ENCODE measurements around the gene PPP1R3F. TPM values are rescaled to one million over a fixed set of nuclear protein-coding genes. Genes with fewer than 3 reads are reported as not detected.
"Not testable (repeated sequence)": the region's sequence is repeated elsewhere in the genome, so short reads cannot be mapped to it uniquely, and the experiment has no call there.

Gene PPP1R3F
- total and polyA plus RNA-seq, 11 donors, result 13.9 to 31.7 (median 22.6) TPM

DNA sequence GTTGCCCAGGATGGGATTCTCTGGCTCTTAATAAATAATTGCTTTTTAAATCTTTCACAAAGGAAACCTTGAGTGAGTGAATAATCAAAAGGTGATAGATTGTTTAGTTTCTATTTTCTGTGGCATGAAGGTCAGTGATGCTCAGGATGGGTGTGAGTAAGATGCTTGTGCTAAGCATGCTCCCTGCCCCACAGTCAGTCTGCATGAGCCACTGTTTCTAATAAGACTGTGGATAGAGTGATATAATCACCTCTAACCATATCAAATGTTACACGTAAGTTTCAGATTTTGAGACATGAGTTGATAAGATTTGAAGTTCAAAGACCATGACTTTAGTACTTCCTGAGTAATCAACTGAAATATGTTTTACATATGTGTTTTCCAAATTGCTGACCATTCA is 31.1 kb downstream of the PPP1R3F start:
- ATAC-seq, result no peak
- intact Hi-C loops (cut with DNase I), result no loop called here
- Histone ChIP-seq H3K36me3 (no peaks in the 10 kb centered on the region), H3K27me3 (peaks cover 0 to 16% (median 0%) of the 10 kb centered on the region in 9 donors), H3K4me3 (no peak overlapping the region), H3K4me1 (no peaks in the 10 kb centered on the region), H3K27ac (no peak overlapping the region), H3K9me3 (no peaks in the 10 kb centered on the region)
- no peak for TF ChIP-seq POLR2A (IDR thresholded peaks at IDR 0.05)
- TF ChIP-seq, protein P1, sequence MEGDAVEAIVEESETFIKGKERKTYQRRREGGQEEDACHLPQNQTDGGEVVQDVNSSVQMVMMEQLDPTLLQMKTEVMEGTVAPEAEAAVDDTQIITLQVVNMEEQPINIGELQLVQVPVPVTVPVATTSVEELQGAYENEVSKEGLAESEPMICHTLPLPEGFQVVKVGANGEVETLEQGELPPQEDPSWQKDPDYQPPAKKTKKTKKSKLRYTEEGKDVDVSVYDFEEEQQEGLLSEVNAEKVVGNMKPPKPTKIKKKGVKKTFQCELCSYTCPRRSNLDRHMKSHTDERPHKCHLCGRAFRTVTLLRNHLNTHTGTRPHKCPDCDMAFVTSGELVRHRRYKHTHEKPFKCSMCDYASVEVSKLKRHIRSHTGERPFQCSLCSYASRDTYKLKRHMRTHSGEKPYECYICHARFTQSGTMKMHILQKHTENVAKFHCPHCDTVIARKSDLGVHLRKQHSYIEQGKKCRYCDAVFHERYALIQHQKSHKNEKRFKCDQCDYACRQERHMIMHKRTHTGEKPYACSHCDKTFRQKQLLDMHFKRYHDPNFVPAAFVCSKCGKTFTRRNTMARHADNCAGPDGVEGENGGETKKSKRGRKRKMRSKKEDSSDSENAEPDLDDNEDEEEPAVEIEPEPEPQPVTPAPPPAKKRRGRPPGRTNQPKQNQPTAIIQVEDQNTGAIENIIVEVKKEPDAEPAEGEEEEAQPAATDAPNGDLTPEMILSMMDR (IDR thresholded peaks at IDR 0.05), result no peak
- no peak for DNase-seq
- WGBS, 4 donors, result 68 to 75% (median 74%) methylated on average over 1 of the region's 1 CpG

DNA sequence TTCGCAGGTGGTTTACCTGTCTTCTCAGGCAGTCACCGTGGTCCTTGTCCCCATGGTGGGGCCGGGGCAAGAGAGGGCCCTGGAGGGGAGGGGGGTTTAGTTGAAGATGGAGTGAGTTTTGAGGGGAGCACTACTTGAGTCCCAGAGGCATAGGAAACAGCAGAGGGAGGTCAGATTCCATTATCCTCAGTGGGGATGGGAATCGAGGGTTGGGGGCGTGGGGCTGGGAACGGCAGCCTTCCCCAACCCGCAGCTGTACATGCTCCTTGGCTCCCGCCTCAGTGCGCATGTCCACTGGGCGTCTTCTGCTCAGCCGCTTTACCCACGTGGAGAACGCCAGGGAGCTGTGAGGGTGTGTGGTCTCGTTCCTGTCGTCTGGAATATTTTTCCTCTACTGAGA is 33.8 kb downstream of the PPP1R3F start, which contains the start of gene GAGE10:
TSS of gene GAGE10 (plus strand) at position 301 of the 400 bp plus-strand sequence. CDS start 1,214 bp downstream, outside the sequence.
- TF ChIP-seq, protein P1 (IDR thresholded peaks at IDR 0.05), result no peak
- no peak for TF ChIP-seq POLR2A (IDR thresholded peaks at IDR 0.05)
- H3K4me3 ChIP-seq, result no peak within 1 kb of the TSS
- no peaks in the 10 kb centered on the region for H3K4me1 ChIP-seq
- H3K27ac ChIP-seq, result no peak within 1 kb of the TSS
- H3K27me3 ChIP-seq, result peaks cover 0 to 15% (median 0%) of the 10 kb centered on the region in 9 donors
- no peaks in the 10 kb centered on the region for H3K36me3 ChIP-seq
- intact Hi-C loops (cut with DNase I), result no loop called here
- WGBS, 4 donors, result 78 to 82% (median 80%) methylated on average over 14 to 15 of the region's 15 CpGs
- ATAC-seq, result no peak
- H3K9me3 ChIP-seq, result no peaks in the 10 kb centered on the region
- DNase-seq, result no peak

GRCh38 chrX:49307775-49308174 is 38.2 kb downstream of the PPP1R3F start:
- 50 to 66% (median 59%) methylated on average over 2 of the region's 2 CpGs for WGBS, 4 donors
- H3K27ac ChIP-seq; H3K9me3 ChIP-seq; intact Hi-C loops (cut with DNase I); H3K4me3 ChIP-seq; H3K27me3 ChIP-seq; ATAC-seq; H3K36me3 ChIP-seq; DNase-seq: not testable (repeated sequence)
- H3K4me1 ChIP-seq, result peaks cover 0 to 13% (median 0%) of the 10 kb centered on the region in 12 donors

- DNase-seq, result no peak
- ATAC-seq, result peak; percentile 42 to 71 (median 56)
- 38 to 68% (median 62%) methylated on average over 15 of the region's 15 CpGs for WGBS, 4 donors
Measured at GRCh38 chrX:49308604-49309269, 39.1 kb downstream of the PPP1R3F start.

More at GRCh38 chrX:49308604-49309269, 39.1 kb downstream of the PPP1R3F start:
- no peaks in the 10 kb centered on the region for H3K36me3 ChIP-seq
- peaks cover 0 to 13% (median 0%) of the 10 kb centered on the region in 12 donors for H3K4me1 ChIP-seq
- H3K27me3 ChIP-seq, result no peaks in the 10 kb centered on the region
- TF ChIP-seq, protein P1 (IDR thresholded peaks at IDR 0.05), result no peak
- TF ChIP-seq POLR2A (IDR thresholded peaks at IDR 0.05), result no peak
- peak overlapping the region in 10 of 12 donors; percentile 26 to 55 (median 44) for H3K4me3 ChIP-seq
- intact Hi-C loops (cut with DNase I), result no loop called here
- peak overlapping the region in 10 of 12 donors; percentile 34 to 78 (median 58) for H3K27ac ChIP-seq
- H3K9me3 ChIP-seq, result no peaks in the 10 kb centered on the region
